Activated T-cell treated with anti-CD3 and anti-CD28 coated beads, Interleukin-2, amount 50 U/mL, for 24 hours (primary cell): Measurements from ENCODE around the gene HOTAIR.
A peak's percentile ranks its signal among the peaks of the same experiment; 100 is the strongest.

ENCODE experiments used
- DNase-seq: peaks from one replicate; pipeline ENCODE4 v3.0.0-alpha.2; 2020
- H3K27ac Mint-ChIP-seq: 2 replicates; pipeline ENCODE4 v1.8.0; 2020; ENCODE audit warnings: mild to moderate bottlenecking, mixed read lengths
- H3K27me3 Mint-ChIP-seq: 2 replicates; pipeline ENCODE4 v1.8.0; 2020; ENCODE audit warnings: mixed read lengths
- H3K36me3 Mint-ChIP-seq: 2 replicates; pipeline ENCODE4 v1.8.0; 2020; ENCODE audit warnings: low read depth, mixed read lengths
- H3K4me1 Mint-ChIP-seq: 2 replicates; pipeline ENCODE4 v1.8.0; 2020; ENCODE audit warnings: low read depth, mixed read lengths
- H3K4me3 Mint-ChIP-seq: 2 replicates; pipeline ENCODE4 v1.8.0; 2020; ENCODE audit warnings: mild to moderate bottlenecking, moderate library complexity, mixed read lengths
- H3K9me3 Mint-ChIP-seq: 2 replicates; pipeline ENCODE4 v1.8.0; 2020; ENCODE audit warnings: mixed read lengths

The HOTAIR gene

GRCh38 chr12:53996240-53997203, 21.8 kb upstream of the HOTAIR start:
- no peak overlapping the region for H3K27ac Mint-ChIP-seq
- peak overlapping the region; percentile 74 for H3K4me3 Mint-ChIP-seq
- H3K4me1 Mint-ChIP-seq, result peaks cover 38% of the 10 kb centered on the region
- H3K9me3 Mint-ChIP-seq, result no peaks in the 10 kb centered on the region
- no peak for DNase-seq
- H3K36me3 Mint-ChIP-seq, result no peaks in the 10 kb centered on the region
- H3K27me3 Mint-ChIP-seq, result peaks cover 100% of the 10 kb centered on the region

- Mint-ChIP-seq H3K27me3 (peaks cover 100% of the 10 kb centered on the region), H3K9me3 (no peaks in the 10 kb centered on the region), H3K36me3 (no peaks in the 10 kb centered on the region), H3K4me1 (peaks cover 38% of the 10 kb centered on the region), H3K4me3 (peak overlapping the region; percentile 74), H3K27ac (no peak overlapping the region)
- no peak for DNase-seq
These were observed 20.9 kb upstream of the HOTAIR start for GRCh38 chr12:53995378-53996239.

GRCh38 chr12:53995002-53995377, 20.2 kb upstream of the HOTAIR start:
- Mint-ChIP-seq H3K27ac (no peak overlapping the region), H3K4me1 (peaks cover 38% of the 10 kb centered on the region), H3K27me3 (peaks cover 100% of the 10 kb centered on the region), H3K36me3 (no peaks in the 10 kb centered on the region), H3K9me3 (no peaks in the 10 kb centered on the region), H3K4me3 (peak overlapping the region; percentile 74)
- no peak for DNase-seq

GRCh38 chr12:53994264-53995001, 19.7 kb upstream of the HOTAIR start:
- Mint-ChIP-seq H3K4me3 (peak overlapping the region; percentile 74), H3K4me1 (peaks cover 42% of the 10 kb centered on the region), H3K36me3 (no peaks in the 10 kb centered on the region), H3K27me3 (peaks cover 100% of the 10 kb centered on the region), H3K9me3 (no peaks in the 10 kb centered on the region), H3K27ac (peak overlapping the region; percentile 29)
- no peak for DNase-seq

GRCh38 chr12:53994009-53994263, 19.2 kb upstream of the HOTAIR start:
- no peaks in the 10 kb centered on the region for H3K36me3 Mint-ChIP-seq
- H3K9me3 Mint-ChIP-seq, result no peaks in the 10 kb centered on the region
- H3K4me1 Mint-ChIP-seq, result peaks cover 47% of the 10 kb centered on the region

GRCh38 chr12:53993162-53994008, 18.6 kb upstream of the HOTAIR start:
- no peak overlapping the region for H3K4me3 Mint-ChIP-seq
- H3K27ac Mint-ChIP-seq, result no peak overlapping the region
- peaks cover 48% of the 10 kb centered on the region for H3K4me1 Mint-ChIP-seq
- no peak for DNase-seq
- H3K27me3 Mint-ChIP-seq, result peaks cover 100% of the 10 kb centered on the region
- no peaks in the 10 kb centered on the region for H3K9me3 Mint-ChIP-seq
- no peaks in the 10 kb centered on the region for H3K36me3 Mint-ChIP-seq

More at GRCh38 chr12:53994009-53994263, 19.2 kb upstream of the HOTAIR start:
- no peak for DNase-seq
- peak overlapping the region; percentile 29 for H3K27ac Mint-ChIP-seq
- peaks cover 100% of the 10 kb centered on the region for H3K27me3 Mint-ChIP-seq
- no peak overlapping the region for H3K4me3 Mint-ChIP-seq

GRCh38 chr12:53992377-53992889, 17.7 kb upstream of the HOTAIR start:
- Mint-ChIP-seq H3K27ac (no peak overlapping the region), H3K36me3 (no peaks in the 10 kb centered on the region), H3K9me3 (no peaks in the 10 kb centered on the region), H3K27me3 (peaks cover 100% of the 10 kb centered on the region), H3K4me1 (peaks cover 43% of the 10 kb centered on the region), H3K4me3 (no peak overlapping the region)
- no peak for DNase-seq

- H3K27me3 Mint-ChIP-seq, result peaks cover 100% of the 10 kb centered on the region
- H3K4me1 Mint-ChIP-seq, result peaks cover 39% of the 10 kb centered on the region
- no peak overlapping the region for H3K4me3 Mint-ChIP-seq
- H3K36me3 Mint-ChIP-seq, result no peaks in the 10 kb centered on the region
- H3K9me3 Mint-ChIP-seq, result no peaks in the 10 kb centered on the region
- no peak for DNase-seq
- no peak overlapping the region for H3K27ac Mint-ChIP-seq
These were observed 16.3 kb upstream of the HOTAIR start for GRCh38 chr12:53991077-53991460.

- Mint-ChIP-seq H3K27me3 (peaks cover 100% of the 10 kb centered on the region), H3K4me1 (peaks cover 36% of the 10 kb centered on the region), H3K36me3 (no peaks in the 10 kb centered on the region), H3K9me3 (no peaks in the 10 kb centered on the region), H3K27ac (no peak overlapping the region), H3K4me3 (no peak overlapping the region)
- DNase-seq, result no peak
These were observed 15.7 kb upstream of the HOTAIR start for GRCh38 chr12:53990311-53991076.

GRCh38 chr12:53989227-53990113, 14.7 kb upstream of the HOTAIR start:
- DNase-seq, result no peak
- H3K27ac Mint-ChIP-seq, result no peak overlapping the region
- peaks cover 35% of the 10 kb centered on the region for H3K4me1 Mint-ChIP-seq
- no peak overlapping the region for H3K4me3 Mint-ChIP-seq
- H3K36me3 Mint-ChIP-seq, result no peaks in the 10 kb centered on the region
- no peaks in the 10 kb centered on the region for H3K9me3 Mint-ChIP-seq
- H3K27me3 Mint-ChIP-seq, result peaks cover 98% of the 10 kb centered on the region

- Mint-ChIP-seq H3K27me3 (peaks cover 96% of the 10 kb centered on the region), H3K4me1 (peaks cover 30% of the 10 kb centered on the region), H3K27ac (no peak overlapping the region)
These were observed 13.9 kb upstream of the HOTAIR start for GRCh38 chr12:53988541-53989226.

GRCh38 chr12:53987787-53988230, 13.1 kb upstream of the HOTAIR start:
- Mint-ChIP-seq H3K27ac (no peak overlapping the region), H3K9me3 (no peaks in the 10 kb centered on the region), H3K27me3 (peaks cover 96% of the 10 kb centered on the region), H3K36me3 (no peaks in the 10 kb centered on the region), H3K4me1 (peaks cover 30% of the 10 kb centered on the region), H3K4me3 (no peak overlapping the region)
- no peak for DNase-seq

More at GRCh38 chr12:53988541-53989226, 13.9 kb upstream of the HOTAIR start:
- no peaks in the 10 kb centered on the region for H3K36me3 Mint-ChIP-seq
- no peak overlapping the region for H3K4me3 Mint-ChIP-seq
- H3K9me3 Mint-ChIP-seq, result no peaks in the 10 kb centered on the region
- DNase-seq, result no peak
